ENCODE measurements around the gene SRRM3. TPM values are rescaled to one million over a fixed set of nuclear protein-coding genes. Genes with fewer than 3 reads are reported as not detected.
A peak's percentile ranks its signal among the peaks of the same experiment; 100 is the strongest.

SRRM3 gene
- total and polyA plus RNA-seq, 9 of the 15 experiments (the other 6 are each of a cell fraction or from before 2014, with no cell fraction given) = 0.04 to 0.91 (median 0.46) TPM; not detected in 2

- TF ChIP-seq PRDM10 (IDR thresholded peaks at IDR 0.05; ENCODE audit: partially characterized antibody) = no peak
- TF ChIP-seq RBBP5 (IDR thresholded peaks at IDR 0.05; ENCODE audit: borderline replicate concordance, insufficient read depth, low read length, poor library complexity, severe bottlenecking) = no peak
Observed at GRCh38 chr7:76273503-76273902, 71.8 kb downstream of the SRRM3 start (continued).

GRCh38 chr7:76278540-76278939 lies 76.8 kb downstream of the SRRM3 start:
- peaks cover 0 to 27% of the 10 kb centered on the region in 2 experiments; a peak in 3 of 5 replicates for H3K4me1 ChIP-seq (replicated peaks in 1 of 2; ENCODE audit: control insufficient read depth in 2 of 2, insufficient read depth in 2 of 2, low read length in 2 of 2)
- TF ChIP-seq YY1 (IDR thresholded peaks at IDR 0.05; ENCODE audit: borderline replicate concordance in 1 of 3, control insufficient read depth in 1 of 3, extremely low read depth in 1 of 3, insufficient read depth in 3 of 3, insufficient read length in 1 of 3, insufficient replicate concordance in 2 of 3, low read depth in 1 of 3, low read length in 2 of 3) (peak in 1 of 3 experiments; percentile 11), NFYB (IDR thresholded peaks at IDR 0.05; ENCODE audit: extremely low read depth, insufficient read length) (peak; percentile 62), ZNF274 (IDR thresholded peaks at IDR 0.05; ENCODE audit: borderline replicate concordance, low read depth, low read length) (no peak), PKNOX1 (IDR thresholded peaks at IDR 0.05) (peak; percentile 72), THAP12 (CRISPR knock-in tag; IDR thresholded peaks at IDR 0.05) (no peak), FOS (IDR thresholded peaks at IDR 0.05; ENCODE audit: extremely low read depth, insufficient read length) (peak; percentile 39)
- ATAC-seq (peak; percentile 82), FAIRE-seq (peak; percentile 75), DNase-seq (ENCODE audit: extremely low read depth in 1 of 4, low spot score in 3 of 4) (peak; percentile 52 to 72 (median 58))
- 0 out of 2 replicates have a peak overlapping the region, but pooled peaks have one; percentile 10 for H2AFZ ChIP-seq (ENCODE audit: low read depth, low read length)
- ChIA-PET POLR2A (interaction anchor here (0.5 to 2.3 kb wide), 4 partner anchors 8 to 115 kb away, joined by 3 to 8 read pairs (median 4); no protein-coding TSS in a partner anchor), CTCF (ENCODE audit: low intra/inter-chr PET ratio) (no interaction called here)
- in situ Hi-C loops (cut with MboI) = no loop called here
- H3K9ac ChIP-seq (ENCODE audit: insufficient read depth in 1 of 2, low read depth in 2 of 2, low read length in 2 of 2) = no peak overlapping the region
- whole genome bisulfite sequencing (ENCODE audit: insufficient coverage, low coverage, missing lambda C conversion rate) = 38% methylated on average over 1 of the region's 1 CpG
- H3K4me2 ChIP-seq (ENCODE audit: insufficient read depth, low read length) = no peak overlapping the region
- H3K27me3 ChIP-seq (ENCODE audit: control insufficient read depth in 2 of 2, insufficient read depth in 2 of 2, low read length in 2 of 2) = peaks cover 42 to 54% of the 10 kb centered on the region in 2 experiments; a peak in 4 of 5 replicates
- no peaks in the 10 kb centered on the region for H3K9me1 ChIP-seq (ENCODE audit: control insufficient read depth, insufficient read depth, low read length)
- H3K4me3 ChIP-seq = no peak overlapping the region
- H3K79me2 ChIP-seq (ENCODE audit: control insufficient read depth, insufficient read depth, low read length) = no peaks in the 10 kb centered on the region
- H4K20me1 ChIP-seq (replicated peaks; ENCODE audit: control insufficient read depth, insufficient read depth, low read length) = no peaks in the 10 kb centered on the region; the same call in 1 of the 2 replicates
- H3K9me3 ChIP-seq (replicated peaks; ENCODE audit: control insufficient read depth, insufficient read depth, low read depth, low read length) = no peaks in the 10 kb centered on the region
- no peak overlapping the region for H3K27ac ChIP-seq (ENCODE audit: extremely low read depth, low read depth, low read length)
- BruUV-seq (replicated peaks) = no TSS peak
- intact Hi-C loops (cut with micrococcal nuclease) = loop anchor here (5.0 kb wide), 1 partner anchor 34 kb away; no protein-coding TSS in a partner anchor
- no peaks in the 10 kb centered on the region for H3K36me3 ChIP-seq (ENCODE audit: control insufficient read depth, insufficient read depth, low read length)

All from K562 (cell line).